Inflammatory macrophage (primary cell): ENCODE results near the gene CTNNA2.
"Not testable (repeated sequence)": the region's sequence is repeated elsewhere in the genome, so short reads cannot be mapped to it uniquely, and the experiment has no call there.

Experiments
- DNase-seq, 2 donors: peaks; one replicate each; pipeline ENCODE4 v3.0.0-alpha.2; 2020 to 2022

The CTNNA2 gene

DNA sequence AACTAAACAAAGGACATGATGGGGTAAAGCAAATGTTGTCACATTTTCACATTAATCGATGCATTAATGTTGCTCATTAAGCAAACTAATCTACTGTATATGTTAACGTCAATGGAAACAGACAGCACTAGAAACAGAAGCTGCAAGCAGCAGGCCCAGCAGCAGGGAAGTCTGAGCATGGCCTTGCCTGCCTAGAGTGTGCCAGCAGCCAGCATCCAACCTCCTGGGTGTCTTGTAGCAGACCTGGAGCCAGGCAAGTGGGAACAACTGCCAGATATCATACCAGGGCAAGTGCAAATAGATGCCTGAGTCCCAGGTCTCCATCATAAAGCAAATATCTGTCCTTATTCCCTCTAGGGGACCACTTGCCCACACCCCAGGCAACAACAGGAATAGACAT, 472.7 kb downstream of the CTNNA2 start:
- no peak for DNase-seq

DNA sequence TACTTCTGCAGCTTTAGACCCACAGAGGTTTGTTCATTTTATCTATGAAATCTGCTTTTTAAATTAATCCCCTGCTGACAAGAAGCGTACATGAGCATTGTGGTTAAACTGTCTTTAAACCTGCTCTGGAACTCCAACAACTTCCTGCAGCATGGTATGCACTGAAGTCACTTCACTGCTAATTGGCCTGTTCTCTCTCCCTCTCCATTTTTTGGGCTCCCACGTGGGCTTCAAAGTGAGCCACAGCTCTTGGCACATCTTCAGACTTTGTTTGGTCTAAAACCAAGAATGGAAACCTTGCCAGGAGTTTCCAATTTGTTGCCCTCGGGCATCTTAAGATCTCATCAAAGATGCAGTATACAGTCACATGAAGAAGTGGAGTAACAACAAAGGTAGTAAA, 480.3 kb downstream of the CTNNA2 start:
- DNase-seq, result no peak

DNA sequence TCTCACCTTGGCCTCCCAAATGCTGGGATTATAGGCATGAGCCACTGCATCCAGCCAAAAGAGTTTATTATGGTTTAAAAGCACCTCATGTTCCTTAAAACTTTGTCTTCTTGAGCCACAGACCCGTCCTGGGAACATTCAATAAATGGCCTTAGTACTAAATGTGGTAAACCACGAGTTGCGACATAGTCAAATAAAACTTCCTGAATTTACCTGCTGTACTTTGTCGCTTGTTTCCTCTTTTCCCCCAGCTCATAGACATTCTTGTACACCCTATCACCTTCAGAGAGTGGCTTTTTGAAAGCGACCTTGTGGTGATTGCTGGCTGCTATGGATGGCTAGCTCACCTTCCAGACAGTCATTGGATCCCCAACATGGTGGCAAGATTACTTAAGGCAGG, 481.3 kb downstream of the CTNNA2 start:
- no peak for DNase-seq

DNA sequence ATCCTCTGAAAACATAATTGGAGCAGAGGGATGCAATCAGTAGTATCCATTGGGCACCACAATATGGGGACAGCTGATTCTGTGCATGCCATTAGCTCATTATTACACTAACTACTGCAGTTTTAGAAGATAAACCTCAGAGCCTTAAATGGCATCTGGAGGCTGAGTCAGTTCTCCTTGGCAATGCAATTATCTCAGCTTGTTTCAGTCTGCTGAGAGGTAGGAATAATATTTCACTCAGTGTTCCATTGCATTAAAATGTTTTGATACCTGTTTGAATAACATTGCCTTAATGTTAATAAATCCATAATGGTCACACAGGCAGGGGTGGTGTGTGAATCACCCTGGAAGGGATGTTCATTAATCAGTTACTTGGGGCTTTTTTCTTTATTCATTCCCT, 482.1 kb downstream of the CTNNA2 start:
- DNase-seq, result no peak

DNA sequence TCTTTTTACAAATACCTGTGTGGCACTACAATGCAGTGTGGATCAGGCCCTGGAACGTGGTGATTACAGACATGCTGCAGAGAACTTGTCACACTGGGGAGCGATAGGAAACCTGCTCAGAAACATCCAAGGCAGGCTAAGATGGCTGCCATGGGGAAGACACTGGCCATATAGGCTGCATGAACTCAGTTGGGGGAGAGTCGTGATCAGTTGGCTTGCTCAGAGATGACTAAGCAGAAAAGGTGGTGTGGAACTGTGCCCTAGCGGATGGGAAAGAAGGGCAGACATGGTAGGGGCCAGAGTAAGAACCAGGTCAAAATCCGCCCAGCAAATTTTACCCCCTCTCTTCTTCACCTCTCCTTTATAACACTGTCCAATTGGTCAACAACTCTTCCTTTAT, 483.9 kb downstream of the CTNNA2 start:
- DNase-seq, result no peak

DNA sequence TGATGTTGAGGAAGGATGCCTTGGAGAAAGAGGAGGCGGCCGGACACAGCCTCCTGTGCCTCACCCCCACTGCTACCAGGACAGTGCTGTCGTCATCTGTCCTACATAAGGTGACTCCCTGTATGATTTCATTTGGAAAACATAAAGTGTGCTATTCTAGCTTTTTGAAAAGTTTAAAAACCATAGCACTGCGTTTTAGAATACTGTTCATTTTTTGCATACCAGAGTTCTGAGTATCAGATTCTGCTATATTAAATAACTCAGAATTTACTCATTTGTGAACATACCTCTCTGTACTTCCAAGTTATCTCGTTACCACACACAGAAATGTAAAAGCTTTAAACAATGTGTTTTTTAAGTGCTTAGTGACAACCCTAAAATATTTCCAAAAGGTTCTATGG, 488.9 kb downstream of the CTNNA2 start:
- no peak for DNase-seq

DNA sequence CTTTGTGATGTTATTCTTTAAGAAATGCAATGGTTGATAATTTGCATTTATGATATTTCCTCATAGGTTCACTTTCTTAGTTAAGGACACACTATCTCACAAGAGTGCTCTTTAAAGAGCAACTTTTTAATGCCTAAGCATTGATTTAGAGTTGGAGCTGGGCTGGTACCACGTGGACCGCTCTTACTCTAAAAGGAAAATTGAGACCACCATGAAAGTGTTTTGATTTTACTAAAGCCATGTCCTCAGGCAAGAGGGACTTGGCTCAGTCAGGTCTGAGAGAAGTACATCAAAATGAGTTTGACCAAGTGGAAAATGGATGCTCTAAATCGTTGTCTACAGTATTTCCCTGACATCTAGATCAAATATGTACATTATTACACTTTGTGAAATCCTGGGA, 489.3 kb downstream of the CTNNA2 start:
- DNase-seq, result no peak

DNA sequence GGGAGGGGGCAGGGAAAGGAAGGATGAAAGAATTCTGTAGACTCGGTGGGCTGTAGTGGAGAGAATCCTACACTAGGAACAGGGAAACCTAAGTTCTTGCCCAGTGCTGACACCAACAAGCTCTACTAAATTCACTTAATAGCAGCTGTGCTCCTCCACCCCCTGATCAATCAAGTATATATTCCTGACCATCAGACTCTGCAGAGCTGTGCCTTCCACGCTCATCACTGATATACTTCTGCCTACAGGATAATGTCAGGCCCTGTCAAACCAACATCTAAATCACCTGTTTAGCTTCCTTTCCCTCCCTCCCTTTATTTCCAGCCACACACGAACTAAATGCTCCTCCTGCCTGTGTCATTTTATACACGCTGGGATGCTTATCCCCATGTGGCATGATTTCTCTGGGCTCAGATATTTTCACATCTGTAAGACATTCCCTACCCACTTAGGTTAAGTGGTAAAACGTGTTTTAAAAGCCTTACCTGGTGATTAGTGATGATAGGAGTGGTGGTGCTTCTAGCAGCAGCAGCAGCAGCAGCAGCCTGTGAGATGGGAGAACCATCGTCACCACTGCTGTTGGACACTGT, 489.8 kb downstream of the CTNNA2 start:
- no peak for DNase-seq

DNA sequence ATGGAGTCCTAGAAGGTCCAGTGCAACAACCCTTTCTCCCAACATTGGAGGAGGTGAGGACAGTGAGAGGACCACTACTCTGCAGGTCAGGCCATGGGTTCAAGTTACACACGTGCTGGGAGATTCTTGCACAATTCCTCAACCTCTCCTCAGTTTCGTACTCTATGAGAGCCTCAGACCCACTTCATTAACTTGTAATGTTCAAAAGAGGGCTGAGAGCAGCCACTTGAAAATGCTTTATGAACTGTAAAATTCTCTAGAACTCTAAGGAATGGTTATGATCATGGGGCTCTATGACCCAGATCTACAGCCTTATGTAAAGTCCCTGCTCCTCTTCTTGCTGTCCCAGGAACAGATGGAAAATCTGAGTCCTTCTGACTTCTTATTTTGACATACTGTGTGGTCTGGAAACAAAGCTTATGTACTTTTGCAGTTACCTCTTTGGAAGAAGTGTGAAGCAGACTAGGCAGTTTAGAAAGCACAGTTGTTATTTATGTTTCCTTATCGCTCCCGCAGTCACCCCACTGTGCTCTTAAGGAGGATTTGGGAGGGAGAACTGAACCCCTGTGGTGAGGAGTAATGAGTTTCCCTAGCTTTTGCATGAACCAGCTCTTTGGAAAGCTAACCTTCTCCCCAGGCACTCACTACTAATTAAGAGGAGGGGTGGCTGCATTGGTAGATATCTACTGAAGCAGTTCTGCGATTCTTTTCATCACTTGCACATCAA, 495.1 kb downstream of the CTNNA2 start:
- DNase-seq, result no peak

DNA sequence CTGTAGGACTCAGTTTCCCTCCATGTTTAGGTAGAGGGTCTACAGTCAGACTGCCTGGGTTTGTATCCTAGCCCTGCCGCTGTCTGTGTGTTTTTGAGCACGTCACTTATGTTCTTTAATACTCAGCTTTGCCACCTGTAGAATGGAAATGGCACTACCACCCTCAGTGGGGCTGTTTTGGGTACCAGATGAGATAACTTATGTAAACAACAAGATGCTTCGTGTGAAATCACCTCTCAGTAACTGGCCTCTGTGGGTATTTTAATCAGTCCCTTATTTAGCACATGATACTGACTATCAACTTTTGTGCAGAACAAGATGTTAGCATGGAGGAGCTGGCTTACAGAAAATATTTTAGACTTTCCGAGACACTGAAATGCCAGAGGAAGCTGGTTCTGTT, 495.7 kb downstream of the CTNNA2 start:
- DNase-seq, result no peak

DNA sequence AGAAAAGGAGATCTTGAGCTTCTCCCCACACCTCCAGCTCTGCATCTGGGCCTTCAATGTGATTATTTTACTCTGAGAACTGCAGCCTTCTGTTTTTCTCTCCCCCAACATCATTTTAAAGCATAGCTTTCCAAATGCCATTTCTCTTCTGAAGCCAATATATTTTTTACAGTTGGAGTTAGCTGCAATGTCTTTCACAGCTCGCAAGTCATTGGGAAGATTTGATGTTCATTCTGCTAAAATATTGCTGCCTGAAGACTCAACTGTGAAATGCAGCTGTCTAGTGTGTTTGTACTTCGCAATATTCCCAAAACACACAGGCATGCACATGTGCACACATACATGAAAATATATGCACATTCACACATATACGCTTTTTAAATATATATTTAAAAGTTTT, 496.4 kb downstream of the CTNNA2 start:
- no peak for DNase-seq

DNA sequence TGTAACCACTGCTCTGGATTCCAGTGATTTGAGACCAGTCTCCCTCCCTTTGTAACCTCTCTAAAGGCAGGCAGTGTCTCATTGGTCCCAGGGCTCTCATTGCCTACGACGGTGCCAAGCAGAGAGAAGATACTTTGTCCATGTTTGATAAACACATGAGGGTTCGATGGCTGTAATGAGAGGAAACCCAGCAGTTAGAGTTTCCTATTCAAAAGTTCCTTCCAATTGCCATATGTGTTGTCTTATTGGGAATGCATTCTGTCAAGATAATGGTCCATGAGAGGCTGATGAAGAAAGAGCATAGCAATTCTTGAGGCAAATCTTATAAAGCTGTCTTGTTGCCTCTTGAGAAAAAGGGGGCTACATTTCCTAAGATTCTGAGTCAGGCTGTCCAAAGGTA, 499.2 kb downstream of the CTNNA2 start:
- DNase-seq, result no peak

DNA sequence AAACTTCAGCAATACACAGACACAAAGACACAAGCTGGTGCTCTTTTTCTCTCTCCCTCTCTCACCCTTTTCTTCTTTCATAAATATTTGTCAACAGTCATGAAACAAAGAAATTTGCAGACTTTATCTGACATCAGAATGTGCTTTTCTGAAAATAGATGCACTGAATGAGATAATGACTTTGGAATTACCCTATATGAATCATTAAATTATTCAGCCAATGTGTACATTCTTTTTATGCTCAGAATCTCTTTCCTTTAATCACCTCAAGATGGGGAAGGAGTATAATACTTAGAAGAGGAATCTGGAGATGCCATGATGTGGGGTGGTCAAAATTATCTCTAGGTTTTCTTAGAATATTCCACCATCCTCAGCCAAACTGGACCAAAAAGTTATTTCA, 501.8 kb downstream of the CTNNA2 start:
- DNase-seq, result no peak

DNA sequence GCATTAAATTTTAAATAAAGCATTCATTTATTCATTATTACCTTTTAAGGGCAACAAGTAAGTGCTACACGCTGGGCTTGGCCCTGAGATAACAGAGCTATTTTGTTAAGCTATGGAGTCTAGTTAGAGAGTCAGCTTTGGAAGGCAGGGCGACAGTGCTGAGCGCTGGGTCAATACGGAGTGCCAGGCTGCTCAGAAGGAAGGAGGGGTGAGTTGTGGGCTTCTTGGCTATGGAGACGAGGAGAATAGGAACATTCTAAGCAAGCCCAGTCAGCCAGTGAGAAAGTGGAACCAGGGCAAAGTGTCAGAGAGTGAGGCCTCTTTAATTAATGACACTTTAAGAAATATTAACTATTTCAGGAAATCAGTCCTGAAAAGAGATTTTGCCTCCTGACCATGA, 503.3 kb downstream of the CTNNA2 start:
- DNase-seq, result no peak

DNA sequence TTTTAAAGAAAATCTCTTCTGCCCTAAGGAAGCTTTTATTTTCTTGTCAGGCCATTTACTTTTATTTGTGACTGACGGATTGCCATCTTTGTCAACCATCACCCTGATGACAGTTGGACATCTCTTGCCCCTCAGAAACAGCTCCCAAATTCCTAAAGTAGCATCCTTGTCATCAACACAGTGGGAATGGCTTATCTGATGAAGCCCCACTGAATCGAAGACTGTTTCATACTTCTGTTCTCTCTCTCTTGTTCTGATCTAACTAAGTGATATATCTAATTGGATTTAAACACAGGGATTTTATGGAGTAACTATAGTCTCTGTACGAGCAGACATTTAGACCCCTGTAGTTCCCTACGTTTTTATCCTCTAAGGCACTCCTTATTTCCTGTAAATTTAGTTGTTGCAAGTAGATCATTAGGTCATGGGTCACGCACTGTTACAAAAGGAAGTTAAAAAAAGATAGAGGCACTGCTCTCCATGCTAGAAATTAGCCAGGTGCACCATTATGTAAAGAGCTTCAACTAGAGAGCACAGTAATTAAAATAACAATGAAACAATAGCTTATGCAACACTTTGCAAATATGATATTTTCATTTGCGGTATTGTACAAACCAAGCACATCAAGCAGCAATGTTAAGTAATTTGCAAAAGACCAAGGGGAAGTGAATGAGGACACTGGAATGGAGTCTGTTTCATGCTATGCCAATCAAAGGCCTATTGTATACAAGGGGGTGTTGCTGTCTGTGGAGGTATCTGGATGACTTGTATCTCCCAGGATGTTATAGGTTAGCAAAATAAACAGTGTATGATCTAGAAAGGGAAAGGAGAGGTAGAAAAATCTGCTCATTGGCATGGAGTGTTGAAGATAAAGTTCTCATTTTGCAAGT, 507.0 kb downstream of the CTNNA2 start:
- DNase-seq, result no peak

DNA sequence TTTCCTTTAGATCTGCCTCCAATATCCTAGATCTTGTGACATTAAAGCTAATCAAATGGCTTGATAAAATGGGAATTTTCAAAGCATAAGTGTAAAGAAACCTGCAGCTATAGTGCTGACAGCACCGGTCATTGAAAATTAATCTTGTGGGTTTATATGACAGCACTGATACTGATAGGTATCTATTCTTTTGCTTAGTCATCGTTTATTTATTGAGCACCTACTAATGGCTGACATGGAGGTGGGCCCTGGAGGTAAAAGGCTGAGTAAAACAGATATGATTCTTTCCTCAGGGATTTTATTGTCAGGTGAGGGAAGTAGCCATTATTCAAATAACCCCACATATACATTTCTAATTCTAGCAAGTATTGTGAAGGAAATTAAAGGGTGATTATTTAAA, 509.2 kb downstream of the CTNNA2 start:
- DNase-seq, result no peak

DNA sequence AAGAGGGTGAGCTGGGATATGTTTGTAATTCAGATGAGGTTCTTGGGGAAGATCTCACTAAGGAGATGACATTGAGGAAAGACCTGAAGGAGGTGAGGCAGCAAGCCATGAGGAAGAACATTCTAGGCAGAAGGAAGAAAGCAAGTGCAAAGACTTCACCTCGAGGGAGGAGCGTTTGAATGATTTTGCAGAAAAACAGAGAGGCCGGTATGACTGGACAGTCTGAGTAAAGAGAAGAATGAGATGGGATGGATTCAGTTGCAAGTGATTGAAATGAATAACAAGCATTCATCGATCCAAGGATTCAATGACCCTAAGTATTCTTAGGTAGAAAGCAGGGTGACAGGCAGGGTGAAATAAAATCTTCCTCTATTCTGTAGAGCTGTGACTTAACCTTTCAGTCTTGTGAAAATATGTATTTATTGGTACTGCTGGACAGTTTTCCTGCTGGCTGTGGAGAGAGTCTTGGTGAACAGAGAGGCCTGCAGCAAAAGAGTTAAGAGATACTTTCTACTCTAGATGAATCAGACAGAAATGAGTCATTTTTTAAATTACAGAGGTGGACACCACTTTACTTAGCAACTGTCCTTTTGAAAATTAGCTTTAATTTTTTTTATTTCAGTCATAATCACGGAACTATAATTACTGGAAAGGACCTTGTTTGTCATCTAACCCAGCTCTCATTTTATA, 513.3 kb downstream of the CTNNA2 start:
- no peak for DNase-seq

DNA sequence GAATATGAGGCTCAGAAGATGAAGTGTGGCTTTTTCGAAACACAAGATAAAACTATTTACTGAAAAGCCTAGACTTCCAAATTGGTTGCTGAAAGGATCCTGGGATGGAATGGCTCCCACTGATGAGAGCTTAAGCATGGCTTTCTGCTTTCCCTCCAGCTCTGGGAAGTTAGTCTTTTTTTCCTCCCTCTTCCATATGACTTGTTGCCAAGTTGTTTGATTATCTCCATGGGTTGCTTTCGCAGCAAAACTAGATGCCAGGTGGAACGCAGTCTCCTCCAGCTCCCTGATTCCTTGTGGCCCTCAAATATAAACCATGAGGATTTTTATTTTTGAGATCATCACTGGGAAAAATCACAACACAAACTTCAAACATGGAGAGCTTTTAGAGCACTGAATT, 515.2 kb downstream of the CTNNA2 start:
- no peak for DNase-seq

DNA sequence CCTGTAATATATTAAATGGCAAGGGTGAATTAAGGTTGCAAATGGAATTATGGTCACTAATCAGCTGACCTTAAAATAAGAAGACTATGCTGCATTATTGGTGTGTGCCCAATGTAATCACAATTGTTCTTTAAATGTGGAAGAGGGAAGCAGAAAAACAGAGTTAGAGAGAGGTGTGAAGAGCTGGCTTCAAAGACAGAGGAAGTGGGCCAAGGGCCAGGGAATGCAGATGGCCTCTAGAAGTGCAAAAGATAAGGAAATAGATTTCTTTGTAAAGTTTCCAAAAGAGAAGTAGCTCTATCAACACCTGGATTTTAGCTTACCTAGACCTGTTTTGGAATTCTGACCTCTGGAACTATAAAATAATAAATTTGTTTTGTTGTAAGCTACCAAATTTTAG, 515.7 kb downstream of the CTNNA2 start:
- DNase-seq, result no peak

DNA sequence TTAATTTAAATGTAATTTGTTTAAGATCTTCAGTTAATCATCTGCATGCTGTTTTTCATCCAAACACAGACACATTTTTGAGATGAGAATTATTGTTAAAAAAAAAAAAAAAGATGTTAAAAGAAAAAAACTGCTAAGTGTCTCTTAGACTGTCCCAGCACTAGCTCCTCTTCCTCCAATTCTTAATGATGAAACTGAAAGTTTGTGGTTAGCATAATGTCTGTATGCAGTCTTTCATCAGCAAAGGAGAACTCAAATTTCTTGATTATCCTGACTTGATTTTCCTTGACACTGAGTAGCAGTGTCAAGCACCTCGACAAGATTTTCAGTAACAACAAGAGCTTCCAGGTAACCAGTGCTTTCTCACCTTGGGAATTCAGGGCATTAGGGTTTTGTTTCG, 517.3 kb downstream of the CTNNA2 start:
- DNase-seq, result no peak

DNA sequence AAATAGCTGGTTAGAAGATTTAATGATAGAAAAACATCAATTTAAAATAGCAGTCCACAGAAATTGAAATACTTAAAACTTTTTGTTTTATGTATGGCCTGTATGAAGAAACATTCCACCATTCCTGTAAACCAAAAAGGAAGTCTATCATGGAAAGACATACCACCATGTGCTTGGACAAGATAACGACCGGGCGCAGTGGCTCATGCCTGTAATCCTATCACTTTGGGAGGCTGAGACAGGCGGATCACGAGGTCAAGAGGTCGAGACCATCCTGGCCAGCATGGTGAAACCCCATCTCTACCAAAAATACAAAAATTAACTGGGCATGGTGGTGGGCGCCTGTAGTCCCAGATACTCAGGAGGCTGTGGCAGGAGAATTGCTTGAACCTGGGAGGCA, 519.8 kb downstream of the CTNNA2 start:
- DNase-seq, result not testable (repeated sequence)

DNA sequence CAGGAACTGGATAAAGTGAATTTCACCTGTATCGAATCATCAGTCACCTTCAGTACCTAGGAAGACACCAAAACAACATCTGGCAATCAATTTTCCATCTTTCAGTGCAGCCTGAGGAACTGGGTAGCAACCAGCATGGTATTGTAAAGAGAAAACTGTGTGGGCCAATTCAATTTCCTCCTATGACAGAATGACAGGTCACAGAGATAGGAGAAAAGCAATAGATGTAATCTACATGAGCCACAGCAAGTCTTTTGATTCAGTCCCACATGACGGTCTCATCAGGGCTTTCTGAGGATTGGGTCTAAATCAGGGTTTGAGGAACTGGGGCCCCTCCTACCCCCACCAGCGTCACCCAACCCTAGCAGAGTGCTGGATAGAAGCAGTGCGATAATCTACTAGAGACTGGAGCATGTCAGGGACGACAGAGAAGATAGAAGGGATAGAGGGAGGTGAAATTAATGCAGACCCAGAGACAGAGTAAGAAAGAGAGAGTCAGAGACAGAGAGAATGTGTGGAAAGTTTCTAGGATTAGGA, 523.0 kb downstream of the CTNNA2 start:
- DNase-seq, result no peak

DNA sequence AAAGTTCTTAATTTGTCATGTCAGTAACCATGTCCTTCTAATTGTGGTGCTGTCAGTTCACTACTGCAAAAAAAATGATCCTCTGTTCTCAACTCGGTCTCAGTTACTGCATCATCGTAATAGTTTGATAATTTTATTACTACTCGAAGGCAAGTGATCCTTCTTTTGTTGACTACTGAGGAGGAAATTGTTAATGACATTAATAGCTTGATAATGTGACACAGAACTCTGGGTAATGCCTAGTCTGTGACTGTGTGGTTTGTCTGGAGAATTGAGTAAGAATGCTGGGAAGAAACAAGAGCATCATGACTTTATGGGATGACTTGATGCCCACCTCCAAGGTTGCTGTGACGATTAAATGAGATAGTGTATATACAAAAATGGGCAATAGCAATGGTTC, 524.5 kb downstream of the CTNNA2 start:
- no peak for DNase-seq
